HG02798 (cell line): ENCODE results near the gene MADCAM1.
A peak's percentile ranks its signal among the peaks of the same experiment; 100 is the strongest.

Experiments
- ATAC-seq: cut with Tn5 transposase; IDR thresholded peaks from one replicate; pipeline ENCODE4 v1.9.1; 2021; ENCODE audit warnings: mild to moderate bottlenecking; ENCODE audit not compliant: unreplicated experiment, poor library complexity

MADCAM1 gene

DNA sequence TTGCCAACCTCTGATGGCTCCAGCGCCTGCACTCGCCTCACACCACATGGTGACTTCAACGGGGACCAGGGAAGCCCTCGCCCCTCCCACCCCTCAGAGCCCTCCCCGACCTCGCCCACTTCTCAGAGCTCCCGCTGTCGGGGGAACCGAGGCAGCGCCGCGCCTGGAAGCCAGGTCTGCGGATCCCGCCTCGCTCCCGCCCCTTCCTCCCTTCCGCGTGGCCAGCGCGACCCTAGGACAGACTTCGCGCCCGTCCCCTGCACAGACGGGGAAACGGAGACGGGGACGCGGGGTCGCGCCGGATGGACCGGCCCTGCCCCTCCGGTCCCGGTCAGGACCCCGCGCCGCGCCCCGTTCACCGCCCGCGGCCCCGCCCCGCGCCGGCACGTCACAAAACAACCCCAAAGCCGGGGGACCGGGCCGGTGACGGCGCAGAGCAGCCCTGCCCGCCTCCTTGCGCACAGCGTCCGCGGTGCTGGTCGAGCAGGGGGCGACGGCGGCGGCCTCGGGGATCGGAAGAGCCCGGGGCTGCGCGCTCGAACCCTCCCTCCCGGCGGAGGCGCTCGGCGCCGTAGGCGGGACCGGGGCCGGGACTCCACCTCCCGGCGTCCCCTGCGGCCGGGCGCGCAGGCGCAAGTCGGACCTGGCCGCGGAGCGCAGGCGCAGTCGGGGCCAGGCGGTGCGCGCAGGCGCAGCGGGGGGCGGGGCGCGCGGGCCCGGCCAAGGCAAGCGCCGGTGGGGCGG lies 34.9 kb downstream of the MADCAM1 start:
- peak; percentile 84 for ATAC-seq

DNA sequence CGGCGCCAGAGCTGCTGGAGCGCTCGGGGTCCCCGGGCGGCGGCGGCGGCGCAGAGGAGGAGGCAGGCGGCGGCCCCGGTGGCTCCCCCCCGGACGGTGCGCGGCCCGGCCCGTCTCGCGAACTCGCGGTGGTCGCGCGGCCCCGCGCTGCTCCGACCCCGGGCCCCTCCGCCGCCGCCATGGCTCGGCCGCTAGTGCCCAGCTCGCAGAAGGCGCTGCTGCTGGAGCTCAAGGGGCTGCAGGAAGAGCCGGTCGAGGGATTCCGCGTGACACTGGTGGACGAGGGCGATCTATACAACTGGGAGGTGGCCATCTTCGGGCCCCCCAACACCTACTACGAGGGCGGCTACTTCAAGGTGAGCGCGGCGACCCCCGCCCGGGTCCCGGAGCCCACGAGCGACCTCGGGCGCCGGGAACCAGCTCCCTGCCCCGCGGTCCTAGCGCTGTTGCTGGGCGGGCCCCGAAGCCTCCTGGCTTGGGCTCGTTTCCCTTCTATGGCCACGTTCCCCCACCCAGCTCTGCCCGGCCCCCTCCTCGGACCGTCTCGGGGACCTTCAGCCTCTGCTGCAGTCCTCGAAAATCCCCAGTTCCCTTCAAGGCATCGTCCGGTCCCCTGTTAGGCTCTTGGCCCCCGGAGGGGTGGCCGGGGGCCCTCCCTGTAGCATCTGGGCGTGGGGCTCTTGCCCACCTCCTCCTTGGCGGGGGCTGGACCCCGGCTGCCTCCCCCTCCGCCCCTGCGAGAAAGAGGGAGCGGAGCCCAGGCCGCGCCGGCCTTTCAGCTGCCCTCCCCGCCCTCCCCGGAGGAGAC lies 35.7 kb downstream of the MADCAM1 start, which contains the start of gene CDC34:
TSS of gene CDC34 (plus strand) at position 8 of the 808 bp plus-strand sequence. CDS start at position 180, 172 bp downstream.
- no peak for ATAC-seq

DNA sequence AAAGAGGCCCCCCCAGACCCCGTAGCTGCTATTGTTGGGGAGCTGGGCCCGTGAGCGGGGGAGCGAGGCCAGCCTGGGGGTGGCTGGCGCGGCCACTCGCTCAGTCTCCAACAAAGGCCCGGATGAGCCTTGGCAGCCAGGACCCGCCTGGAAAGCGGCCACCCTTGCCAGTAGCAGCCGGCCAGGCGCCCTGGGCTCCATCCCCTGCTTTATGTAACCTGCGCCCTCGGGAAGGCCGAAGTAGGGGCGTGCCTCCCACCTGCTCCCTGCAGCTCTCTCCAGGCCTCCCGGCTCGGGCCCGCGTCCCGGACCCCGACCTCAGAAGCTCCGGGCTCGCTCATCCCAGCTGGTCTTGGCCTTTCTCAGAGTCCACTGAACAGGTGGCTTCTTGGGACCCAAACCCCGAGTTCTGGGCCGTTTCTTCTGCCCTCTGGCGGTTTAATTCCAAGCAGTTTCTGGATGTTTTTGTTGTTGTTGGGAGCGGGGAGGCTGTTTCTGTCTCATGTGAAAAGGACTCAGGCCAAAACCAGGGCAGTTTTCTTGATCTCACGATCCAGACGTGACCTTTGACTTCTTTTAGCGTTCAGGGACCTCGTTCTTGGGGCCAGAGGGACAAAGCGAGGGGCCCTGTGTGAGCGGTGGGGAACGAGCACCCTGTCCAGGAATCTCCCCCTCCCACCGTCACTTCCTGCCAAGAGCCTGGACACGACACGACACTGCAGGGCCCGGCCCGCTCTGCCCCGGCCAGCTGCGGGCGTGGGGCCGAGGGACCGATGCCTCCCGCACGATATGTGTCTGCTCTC lies 36.5 kb downstream of the MADCAM1 start:
- no peak for ATAC-seq

DNA sequence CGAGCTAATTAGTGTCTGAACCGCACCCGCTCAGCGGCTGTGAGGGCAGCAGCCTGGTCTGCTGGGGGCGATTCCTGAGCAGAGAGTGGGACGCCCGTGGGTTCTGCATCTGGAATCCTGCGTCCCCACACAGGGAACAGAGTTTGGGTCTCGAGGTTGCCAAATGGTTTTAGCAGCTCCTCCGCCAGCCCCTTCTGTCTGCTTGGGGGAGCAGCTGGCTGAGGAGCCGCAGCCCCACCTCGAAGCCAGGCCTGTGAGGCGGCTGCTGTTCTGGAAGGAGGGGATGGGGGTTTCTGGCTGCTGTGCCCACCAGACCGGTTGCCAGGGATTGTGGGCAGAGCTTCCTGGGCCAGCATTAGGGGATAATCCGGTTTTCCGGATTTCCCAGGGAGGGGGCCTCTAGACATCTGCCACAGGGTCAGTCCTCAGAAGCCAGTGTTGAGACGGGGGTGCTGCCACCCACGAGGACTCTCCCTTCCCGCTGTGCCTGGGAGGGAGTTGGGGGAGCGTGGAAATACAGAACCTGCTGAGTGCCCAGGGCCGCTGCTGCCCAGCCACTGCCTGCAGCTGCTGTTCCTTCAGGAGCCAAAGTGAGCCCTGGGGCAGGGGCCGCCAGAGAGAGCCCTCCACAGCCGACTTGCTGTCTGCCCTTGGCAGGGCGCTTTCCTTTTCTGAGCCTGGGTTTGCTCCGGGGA lies 37.2 kb downstream of the MADCAM1 start:
- no peak for ATAC-seq

DNA sequence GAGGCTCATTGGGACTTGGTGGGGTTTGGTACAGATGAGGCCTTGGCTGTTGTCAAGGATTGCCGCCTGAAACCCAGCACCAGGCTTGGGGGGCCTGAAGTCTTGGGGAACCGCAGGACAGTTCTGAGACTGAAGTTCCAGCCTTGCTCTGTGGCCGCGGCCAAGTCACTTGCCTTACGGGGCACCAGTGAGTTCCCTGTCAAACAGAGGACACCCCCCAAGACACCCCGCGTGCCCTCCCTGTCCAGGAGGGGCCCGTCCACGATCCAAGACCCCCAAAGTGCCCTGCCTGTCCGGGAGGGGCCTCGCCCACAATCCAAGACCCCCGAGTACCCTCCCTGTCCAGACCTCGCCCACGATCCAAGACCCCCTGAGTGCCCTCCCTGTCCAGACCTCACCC lies 37.8 kb downstream of the MADCAM1 start:
- ATAC-seq: no peak

DNA sequence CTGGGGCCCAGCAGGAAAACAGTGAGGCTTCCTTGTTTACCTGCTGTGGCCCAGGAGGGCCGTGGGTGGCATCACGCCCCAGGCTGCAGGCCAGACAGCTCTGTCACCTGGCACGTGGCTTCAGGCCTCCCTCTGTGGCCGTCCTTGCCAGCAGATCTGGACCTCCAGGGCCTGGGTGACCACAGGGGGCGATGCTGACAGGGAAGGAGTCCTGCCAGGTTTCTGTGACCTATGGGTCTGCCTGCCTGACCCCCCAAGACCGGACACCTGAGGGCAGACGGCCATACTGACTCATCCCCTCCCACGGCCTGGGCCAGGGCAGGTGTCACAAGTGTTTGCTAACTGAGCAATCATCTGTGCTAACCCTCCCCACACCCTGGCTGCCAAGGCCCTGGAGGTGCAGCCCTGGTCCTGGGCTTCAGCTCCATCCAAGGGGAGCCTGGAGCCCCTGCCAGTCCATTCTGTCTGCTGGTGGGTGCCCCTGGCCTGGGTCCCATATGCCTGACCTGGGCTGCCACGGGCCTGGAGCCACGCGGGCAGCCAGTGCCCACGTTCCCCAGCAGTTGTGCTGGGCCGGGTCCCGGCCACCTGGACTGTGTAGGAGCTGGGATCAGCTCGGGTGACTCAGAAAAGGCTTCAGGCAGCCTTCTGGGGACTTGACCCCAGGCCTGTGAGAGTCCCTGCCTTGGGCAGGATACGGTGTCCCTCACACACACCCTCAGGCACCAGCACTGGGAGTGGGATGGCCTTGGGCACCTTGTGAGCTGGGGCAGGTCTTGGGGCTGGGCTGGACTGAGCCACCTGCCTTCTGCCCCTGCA lies 38.9 kb downstream of the MADCAM1 start:
- no peak for ATAC-seq

DNA sequence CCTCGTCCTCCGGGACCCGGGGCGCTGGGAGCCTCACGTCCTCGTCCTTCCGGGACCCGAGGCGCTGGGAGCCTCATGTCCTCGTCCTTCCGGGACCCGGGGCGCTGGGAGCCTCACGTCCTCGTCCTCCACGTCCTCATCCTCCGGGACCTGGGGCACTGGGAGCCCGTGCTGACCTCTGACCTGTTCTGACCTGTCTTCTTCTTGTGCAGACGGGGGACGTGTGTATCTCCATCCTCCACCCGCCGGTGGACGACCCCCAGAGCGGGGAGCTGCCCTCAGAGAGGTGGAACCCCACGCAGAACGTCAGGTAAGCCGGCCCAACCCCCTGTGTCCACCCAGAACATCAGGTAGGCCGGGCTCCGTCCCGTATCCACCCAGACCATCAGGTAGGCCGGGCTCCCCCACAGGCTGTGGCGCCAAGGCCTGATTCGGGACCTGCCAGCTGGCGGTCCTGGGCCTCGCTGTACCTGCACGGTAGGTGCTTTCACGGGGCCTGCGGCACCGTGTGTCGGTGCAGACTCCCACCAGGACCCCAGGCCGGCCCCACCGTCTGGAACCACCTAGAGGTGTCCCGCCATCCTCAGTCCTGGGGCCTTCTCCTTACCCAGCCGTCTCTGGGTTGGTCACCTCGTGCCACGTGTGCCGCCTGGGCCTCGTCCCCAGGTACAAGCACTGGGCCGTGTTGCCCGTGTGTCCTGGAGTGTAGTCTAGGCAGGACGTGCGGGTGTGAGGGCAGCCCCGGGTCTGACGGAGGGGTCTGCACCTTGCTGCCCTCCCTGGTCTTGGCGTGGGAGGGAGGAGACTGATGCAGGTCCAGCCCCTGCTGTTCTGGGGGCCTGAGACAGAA lies 40.0 kb downstream of the MADCAM1 start:
- ATAC-seq: no peak

DNA sequence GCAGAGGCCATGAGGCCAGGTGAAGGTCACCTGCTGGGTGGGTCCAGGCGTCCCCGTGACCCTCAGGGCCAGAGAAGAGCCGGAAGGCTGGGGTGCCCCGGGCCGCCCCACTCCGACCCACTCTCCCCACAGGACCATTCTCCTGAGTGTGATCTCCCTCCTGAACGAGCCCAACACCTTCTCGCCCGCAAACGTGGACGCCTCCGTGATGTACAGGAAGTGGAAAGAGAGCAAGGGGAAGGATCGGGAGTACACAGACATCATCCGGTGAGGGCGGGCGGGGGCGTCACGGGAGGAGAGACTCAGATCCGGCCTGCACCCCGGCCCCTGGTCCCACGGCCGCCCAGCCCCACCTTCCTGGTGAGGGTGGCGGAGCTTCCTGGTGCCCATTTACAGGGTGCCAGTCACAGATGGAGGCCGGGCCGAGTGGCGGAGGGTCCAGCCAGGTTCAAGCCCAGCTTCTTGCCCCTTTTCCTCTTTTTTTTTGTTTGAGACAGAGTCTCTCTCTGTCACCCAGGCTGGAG lies 40.7 kb downstream of the MADCAM1 start:
- no peak for ATAC-seq

DNA sequence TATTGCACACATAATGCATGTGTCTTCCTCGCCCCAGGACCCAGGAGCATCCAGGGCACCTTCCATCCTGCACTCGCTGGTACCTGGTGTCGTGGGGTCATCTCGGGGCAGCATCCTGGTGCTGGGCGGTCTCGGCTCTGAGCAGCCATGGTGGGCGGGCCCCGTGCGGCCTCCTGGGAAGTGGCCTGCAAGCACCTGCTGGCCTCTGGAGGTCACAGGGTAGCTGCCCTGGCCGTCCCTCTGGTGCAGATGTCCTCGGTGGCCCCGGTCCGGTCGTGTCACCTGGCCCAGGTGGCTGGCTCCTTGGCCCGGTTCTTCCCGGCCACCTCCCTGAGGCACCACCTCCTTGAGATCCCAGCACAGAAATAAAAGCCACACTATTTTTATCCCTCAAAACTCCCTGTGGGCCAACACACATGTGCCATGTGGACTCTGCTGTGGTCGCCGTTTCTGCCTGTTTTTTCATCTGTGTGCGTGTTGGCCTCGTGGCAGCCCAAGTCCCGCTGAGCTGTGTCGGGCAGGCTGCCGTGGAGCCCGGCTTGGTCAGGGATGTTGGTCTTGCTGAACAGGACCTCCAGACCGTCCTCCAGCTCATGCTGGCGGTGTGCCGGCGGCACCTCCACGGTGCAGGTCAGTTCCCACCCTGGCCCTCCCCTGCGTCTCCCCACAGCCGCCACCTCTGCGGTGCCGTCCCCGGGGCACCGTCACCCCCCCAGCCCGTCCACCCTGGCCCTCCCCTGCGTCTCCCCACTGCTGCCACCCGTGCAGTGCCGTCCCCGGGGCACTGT lies 42.5 kb downstream of the MADCAM1 start:
- ATAC-seq: no peak

DNA sequence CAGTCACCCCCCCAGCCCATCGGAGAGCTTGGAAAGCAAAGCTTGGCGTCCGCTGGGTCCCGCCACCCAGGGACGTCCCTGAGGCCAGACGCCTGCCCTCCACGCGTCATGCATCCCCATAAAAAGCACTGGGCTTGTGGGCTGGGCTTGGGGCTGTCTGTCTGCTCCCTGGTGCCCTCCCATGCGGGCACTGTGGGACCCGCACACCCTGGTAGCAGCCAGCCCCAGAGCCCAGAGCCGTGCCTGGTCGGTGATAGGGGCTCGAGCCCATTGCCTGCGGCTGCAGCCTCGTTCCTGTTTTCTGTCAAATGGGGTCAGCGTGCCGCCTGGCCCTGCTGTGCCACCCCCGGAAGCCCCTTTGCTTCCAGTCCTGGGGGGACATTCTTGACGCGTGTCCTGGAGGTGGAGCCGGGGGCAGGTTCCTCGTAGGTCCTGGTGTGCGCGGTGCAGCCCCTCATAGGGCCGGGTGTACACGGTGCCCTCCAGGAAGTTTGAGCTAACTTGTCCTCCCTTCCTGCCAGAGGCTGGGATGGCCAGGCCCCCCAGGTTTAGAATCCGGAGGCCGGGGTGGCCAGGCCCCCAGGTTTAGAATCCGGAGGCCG lies 43.2 kb downstream of the MADCAM1 start:
- ATAC-seq: no peak

DNA sequence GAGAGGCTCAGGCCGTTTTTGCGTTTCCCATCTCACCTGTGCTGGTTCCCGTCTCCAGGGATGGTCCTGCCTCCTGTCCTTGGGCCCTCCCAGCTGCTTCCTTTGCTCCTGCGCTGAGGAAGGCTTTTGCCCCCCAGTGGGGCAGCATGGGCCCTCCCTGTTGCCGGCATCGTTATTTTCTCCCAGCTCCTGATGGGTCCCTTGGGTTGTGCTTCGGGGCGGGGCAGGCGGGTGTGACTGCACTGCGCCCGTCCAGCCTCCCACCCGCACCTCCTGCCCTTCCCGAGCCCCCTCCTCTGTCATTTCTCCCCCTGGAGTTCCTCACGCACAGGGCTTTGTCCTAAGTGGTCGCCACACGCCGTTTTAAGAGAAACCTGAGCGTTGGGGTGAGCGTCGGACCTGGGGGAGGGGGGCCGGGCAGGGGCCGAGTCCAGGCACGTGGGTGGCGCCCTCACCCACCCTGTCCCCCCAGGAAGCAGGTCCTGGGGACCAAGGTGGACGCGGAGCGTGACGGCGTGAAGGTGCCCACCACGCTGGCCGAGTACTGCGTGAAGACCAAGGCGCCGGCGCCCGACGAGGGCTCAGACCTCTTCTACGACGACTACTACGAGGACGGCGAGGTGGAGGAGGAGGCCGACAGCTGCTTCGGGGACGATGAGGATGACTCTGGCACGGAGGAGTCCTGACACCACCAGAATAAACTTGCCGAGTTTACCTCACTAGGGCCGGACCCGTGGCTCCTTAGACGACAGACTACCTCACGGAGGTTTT lies 44.8 kb downstream of the MADCAM1 start:
- ATAC-seq: no peak

DNA sequence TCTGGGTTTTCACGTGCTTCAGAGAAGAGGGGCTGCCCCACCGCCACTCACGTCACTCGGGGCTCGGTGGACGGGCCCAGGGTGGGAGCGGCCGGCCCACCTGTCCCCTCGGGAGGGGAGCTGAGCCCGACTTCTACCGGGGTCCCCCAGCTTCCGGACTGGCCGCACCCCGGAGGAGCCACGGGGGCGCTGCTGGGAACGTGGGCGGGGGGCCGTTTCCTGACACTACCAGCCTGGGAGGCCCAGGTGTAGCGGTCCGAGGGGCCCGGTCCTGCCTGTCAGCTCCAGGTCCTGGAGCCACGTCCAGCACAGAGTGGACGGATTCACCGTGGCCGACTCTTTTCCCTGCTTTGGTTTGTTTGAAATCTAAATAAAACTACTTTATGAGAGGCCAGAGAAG lies 45.4 kb downstream of the MADCAM1 start:
- ATAC-seq: no peak

DNA sequence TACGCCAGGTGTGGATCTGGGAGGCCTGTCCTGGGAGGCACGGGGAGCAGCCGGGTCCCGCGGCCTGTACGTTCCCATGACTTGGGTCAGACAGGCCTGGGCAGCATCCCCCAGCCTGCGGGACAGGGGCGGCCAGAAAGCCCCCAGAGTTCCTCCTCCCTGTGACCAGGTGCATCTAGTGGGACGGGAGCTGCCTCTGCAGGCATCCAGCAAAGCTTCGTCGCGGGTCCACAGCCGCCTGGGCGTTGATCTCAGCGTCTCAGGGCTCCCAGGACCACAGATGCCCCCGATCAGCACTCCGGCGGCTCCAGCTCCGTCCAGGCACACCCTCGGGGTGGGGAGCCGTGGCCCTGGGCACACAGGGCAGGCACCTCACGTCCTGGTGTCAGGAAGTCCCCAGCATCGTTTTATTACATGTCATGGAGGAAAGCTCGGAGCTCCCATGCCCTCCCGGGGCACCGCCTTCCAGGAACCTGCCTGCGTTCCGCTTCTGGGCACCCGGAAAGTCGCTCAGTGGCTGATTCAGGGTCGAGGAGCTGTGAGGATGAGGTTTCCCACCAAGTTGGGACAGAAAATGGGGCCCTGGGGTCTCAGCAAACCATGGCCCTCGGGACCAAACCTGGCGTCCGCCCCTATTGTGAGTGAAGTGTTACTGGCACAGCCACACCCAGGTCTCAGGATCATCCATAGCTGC lies 46.0 kb downstream of the MADCAM1 start:
- ATAC-seq: no peak

DNA sequence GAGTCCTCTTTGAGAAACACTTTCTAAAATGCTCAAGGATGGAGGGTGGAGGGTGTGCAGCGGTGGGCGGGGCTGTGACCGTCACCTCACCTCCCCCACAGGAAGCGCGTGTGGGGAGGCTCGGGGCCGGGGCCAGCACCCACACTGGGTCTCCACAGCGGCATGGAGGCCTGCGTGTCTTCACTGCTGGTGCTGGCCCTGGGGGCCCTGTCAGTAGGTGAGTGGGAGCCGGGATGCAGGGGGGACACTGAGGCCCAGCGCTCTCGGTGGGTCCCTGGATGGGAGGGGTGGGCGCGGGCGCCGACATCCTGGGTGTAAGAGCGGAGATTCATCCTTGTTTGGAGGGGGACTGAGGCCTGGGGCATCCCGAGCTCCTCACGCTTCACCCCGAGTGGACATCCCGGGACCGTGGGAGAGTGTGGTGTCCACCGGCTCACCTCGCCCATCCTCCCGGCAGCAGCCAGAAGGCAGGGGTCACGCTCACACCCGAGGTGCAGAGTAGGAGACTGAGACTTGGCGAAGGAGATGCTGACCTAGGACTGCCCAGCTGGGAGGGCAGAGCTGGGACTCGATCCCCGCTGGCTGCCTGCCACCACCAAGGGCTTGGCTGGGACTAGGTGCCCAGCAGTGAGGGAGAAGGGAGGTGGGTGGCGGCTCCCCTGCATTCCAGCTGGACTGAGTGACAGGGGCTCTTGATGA lies 47.8 kb downstream of the MADCAM1 start, which contains the start of gene GZMM:
TSS of gene GZMM (plus strand) at position 144 of the 699 bp plus-strand sequence. CDS start at position 163, 19 bp downstream.
- no peak for ATAC-seq

DNA sequence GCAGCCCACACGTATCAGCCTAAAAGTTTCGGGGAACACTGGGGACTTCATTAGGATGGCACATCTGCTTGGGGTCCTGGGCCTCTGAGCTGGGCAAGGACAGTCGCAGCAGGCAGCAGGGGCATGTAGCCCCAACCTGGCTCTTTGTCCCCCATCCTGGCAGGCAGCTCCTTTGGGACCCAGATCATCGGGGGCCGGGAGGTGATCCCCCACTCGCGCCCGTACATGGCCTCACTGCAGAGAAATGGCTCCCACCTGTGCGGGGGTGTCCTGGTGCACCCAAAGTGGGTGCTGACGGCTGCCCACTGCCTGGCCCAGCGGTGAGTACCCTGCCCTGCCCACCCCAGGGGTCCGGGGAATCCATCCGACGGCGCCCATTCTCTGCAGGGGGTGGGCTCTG lies 50.8 kb downstream of the MADCAM1 start:
- no peak for ATAC-seq
